ENCODE data around the gene LLGL2. TPM values are rescaled to one million over a fixed set of nuclear protein-coding genes. Genes with fewer than 3 reads are reported as not detected.

LLGL2 gene
- total RNA-seq, 1 donor, result 0.09 TPM

- peak; percentile 38 for DNase-seq (ENCODE audit: low read depth)
- no peak overlapping the region for H3K4me3 ChIP-seq (ENCODE audit: low read depth, low read length)
- TF ChIP-seq, protein P1, sequence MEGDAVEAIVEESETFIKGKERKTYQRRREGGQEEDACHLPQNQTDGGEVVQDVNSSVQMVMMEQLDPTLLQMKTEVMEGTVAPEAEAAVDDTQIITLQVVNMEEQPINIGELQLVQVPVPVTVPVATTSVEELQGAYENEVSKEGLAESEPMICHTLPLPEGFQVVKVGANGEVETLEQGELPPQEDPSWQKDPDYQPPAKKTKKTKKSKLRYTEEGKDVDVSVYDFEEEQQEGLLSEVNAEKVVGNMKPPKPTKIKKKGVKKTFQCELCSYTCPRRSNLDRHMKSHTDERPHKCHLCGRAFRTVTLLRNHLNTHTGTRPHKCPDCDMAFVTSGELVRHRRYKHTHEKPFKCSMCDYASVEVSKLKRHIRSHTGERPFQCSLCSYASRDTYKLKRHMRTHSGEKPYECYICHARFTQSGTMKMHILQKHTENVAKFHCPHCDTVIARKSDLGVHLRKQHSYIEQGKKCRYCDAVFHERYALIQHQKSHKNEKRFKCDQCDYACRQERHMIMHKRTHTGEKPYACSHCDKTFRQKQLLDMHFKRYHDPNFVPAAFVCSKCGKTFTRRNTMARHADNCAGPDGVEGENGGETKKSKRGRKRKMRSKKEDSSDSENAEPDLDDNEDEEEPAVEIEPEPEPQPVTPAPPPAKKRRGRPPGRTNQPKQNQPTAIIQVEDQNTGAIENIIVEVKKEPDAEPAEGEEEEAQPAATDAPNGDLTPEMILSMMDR (IDR thresholded peaks at IDR 0.05; ENCODE audit: insufficient read depth, low read length), result no peak
These were observed 12.4 kb upstream of the LLGL2 start for GRCh38 chr17:75512926-75513640.

- DNase-seq (ENCODE audit: low read depth), result no peak
- H3K4me3 ChIP-seq (ENCODE audit: low read depth, low read length), result peak overlapping the region; percentile 76
- TF ChIP-seq, protein P1 (IDR thresholded peaks at IDR 0.05; ENCODE audit: insufficient read depth, low read length), result no peak
These were observed 11.9 kb upstream of the LLGL2 start for GRCh38 chr17:75513641-75514000.

- DNase-seq (ENCODE audit: low read depth), result no peak
- TF ChIP-seq, protein P1 (IDR thresholded peaks at IDR 0.05; ENCODE audit: insufficient read depth, low read length), result no peak
- H3K4me3 ChIP-seq (ENCODE audit: low read depth, low read length), result peak overlapping the region; percentile 76
These were observed 11.1 kb upstream of the LLGL2 start for GRCh38 chr17:75514299-75514918.

DNA sequence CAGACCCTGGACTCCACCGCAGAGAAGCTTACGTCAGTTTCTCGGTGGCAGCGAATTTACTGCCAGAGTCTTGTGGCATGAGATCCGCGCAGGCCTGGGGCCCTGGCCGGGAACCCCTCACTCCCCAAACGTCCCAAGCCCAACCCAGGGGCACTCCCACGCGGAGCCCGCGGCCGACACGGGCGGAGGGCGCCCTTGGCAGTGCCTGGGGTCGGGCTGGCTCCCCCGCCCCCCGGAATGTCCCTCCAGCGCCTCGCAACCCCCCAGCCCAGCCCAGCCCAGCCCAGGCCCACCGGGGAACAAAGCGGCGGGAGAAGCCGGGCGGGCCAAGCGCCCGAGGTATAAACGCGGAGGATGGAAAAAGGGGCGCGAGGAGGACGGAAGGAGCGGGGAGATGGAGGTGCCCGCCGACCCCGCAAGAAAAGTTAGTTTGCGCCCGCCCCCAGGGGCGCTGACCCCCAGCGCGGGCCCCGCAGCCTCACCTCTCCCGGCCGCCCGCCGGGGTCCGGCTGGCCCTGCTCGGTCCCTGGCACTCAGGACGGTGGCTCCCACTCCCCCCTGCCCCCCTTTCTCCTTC is 10.5 kb upstream of the LLGL2 start:
- TF ChIP-seq, protein P1 (IDR thresholded peaks at IDR 0.05; ENCODE audit: insufficient read depth, low read length), result no peak
- peak; percentile 18 for DNase-seq (ENCODE audit: low read depth)

GRCh38 chr17:75515496-75516254 is 9.8 kb upstream of the LLGL2 start, which contains the start of gene CASKIN2:
Gene CASKIN2, minus strand, starts transcription at chr17:75515537. Its CDS starts 1,733 bp downstream, at chr17:75513804.
- peak; percentile 85 for DNase-seq (ENCODE audit: low read depth)
- TF ChIP-seq, protein P1 (IDR thresholded peaks at IDR 0.05; ENCODE audit: insufficient read depth, low read length), result peak; percentile 85

More for the DNA sequence above, 10.5 kb upstream of the LLGL2 start:
- peak overlapping the region; percentile 76 for H3K4me3 ChIP-seq (ENCODE audit: low read depth, low read length)

DNA sequence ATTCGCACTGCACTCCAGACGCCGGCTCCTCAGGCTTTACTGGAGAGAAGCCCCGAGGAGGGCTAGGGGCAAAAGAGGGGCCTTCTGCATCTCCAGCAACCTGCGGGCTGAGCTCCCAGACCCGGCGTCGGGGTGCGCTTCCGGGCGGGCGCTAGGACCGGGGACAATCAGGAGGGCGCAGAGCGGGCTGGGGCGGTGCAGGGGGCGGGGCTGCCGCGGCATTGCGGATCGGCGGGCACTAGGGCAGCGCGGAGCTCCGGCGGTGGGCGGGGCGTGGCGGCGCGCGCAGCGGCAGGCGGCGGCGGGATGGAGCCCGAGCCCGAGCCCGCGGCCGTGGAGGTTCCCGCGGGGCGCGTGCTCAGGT is 9.3 kb upstream of the LLGL2 start, which contains the start of gene TSEN54:
Gene TSEN54 (plus strand): TSS at position 274 of the 364 bp plus-strand sequence. CDS start 33 bp downstream, at position 307.
- peak within 1 kb of the TSS; percentile 78 for H3K4me3 ChIP-seq (ENCODE audit: low read depth, low read length)
- TF ChIP-seq, protein P1 (IDR thresholded peaks at IDR 0.05; ENCODE audit: insufficient read depth, low read length), result no peak

More at GRCh38 chr17:75515496-75516254, 9.8 kb upstream of the LLGL2 start, which contains the start of gene CASKIN2:
- peak within 1 kb of the TSS; percentile 76 for H3K4me3 ChIP-seq (ENCODE audit: low read depth, low read length)

More for the DNA sequence above, 9.3 kb upstream of the LLGL2 start, which contains the start of gene TSEN54:
- DNase-seq (ENCODE audit: low read depth), result peak; percentile 80

All from fibroblast of the aortic adventitia (primary cell).